ENCODE results near the gene KCND3.
A peak's percentile ranks its signal among the peaks of the same experiment; 100 is the strongest.
"Not testable (repeated sequence)": the region's sequence is repeated elsewhere in the genome, so short reads cannot be mapped to it uniquely, and the experiment has no call there.

The KCND3 gene

GRCh38 chr1:111761717-111762116 lies 227.8 kb downstream of the KCND3 start:
- DNase-seq, result no peak

- no peak for DNase-seq
These were observed 231.1 kb downstream of the KCND3 start for GRCh38 chr1:111758373-111758772.

GRCh38 chr1:111756124-111756513 lies 233.3 kb downstream of the KCND3 start:
- DNase-seq, result no peak

GRCh38 chr1:111755331-111756123 lies 233.9 kb downstream of the KCND3 start, which contains the start of gene DDX20:
Gene DDX20 (plus strand): TSS chr1:111755901. CDS start chr1:111755925, 24 bp downstream.
- peak; percentile 94 for DNase-seq

- peak; percentile 40 for DNase-seq
These were observed 234.5 kb downstream of the KCND3 start for GRCh38 chr1:111754984-111755330.

- DNase-seq, result no peak
These were observed 237.4 kb downstream of the KCND3 start for GRCh38 chr1:111751906-111752575.

GRCh38 chr1:111750856-111751255 lies 238.6 kb downstream of the KCND3 start:
- DNase-seq, result no peak

- DNase-seq, result no peak
These were observed 239.8 kb downstream of the KCND3 start for GRCh38 chr1:111749628-111750027.

GRCh38 chr1:111747947-111748346 lies 241.5 kb downstream of the KCND3 start:
- no peak for DNase-seq

- peak; percentile 64 for DNase-seq
These were observed 242.2 kb downstream of the KCND3 start for GRCh38 chr1:111747282-111747734.

GRCh38 chr1:111746614-111746999 lies 242.9 kb downstream of the KCND3 start:
- no peak for DNase-seq

GRCh38 chr1:111745675-111746613 lies 243.5 kb downstream of the KCND3 start:
- no peak for DNase-seq

- DNase-seq, result no peak
These were observed 245.8 kb downstream of the KCND3 start for GRCh38 chr1:111743679-111744101.

- no peak for DNase-seq
These were observed 246.4 kb downstream of the KCND3 start for GRCh38 chr1:111742938-111743549.

GRCh38 chr1:111742292-111742691 lies 247.2 kb downstream of the KCND3 start:
- not testable (repeated sequence) for DNase-seq

- DNase-seq, result peak; percentile 23
These were observed 249.3 kb downstream of the KCND3 start for GRCh38 chr1:111739925-111740765.

GRCh38 chr1:111739194-111739924 lies 250.1 kb downstream of the KCND3 start, which contains the start of gene INKA2:
Gene INKA2 (minus strand): TSS chr1:111739395. CDS start chr1:111739242, 153 bp downstream.
- DNase-seq, result peak; percentile 80

GRCh38 chr1:111738436-111739193 lies 250.9 kb downstream of the KCND3 start:
- DNase-seq, result peak; percentile 37

- no peak for DNase-seq
These were observed 251.4 kb downstream of the KCND3 start for GRCh38 chr1:111738133-111738435.
